H1 (cell line): ENCODE data around the gene IQCK. TPM values are rescaled to one million over a fixed set of nuclear protein-coding genes. Genes with fewer than 3 reads are reported as not detected.
A peak's percentile ranks its signal among the peaks of the same experiment; 100 is the strongest.

ENCODE experiments used
- CTCF ChIA-PET: fragments of 300-600 bp; sonication (Branson Sonifier 250); formaldehyde crosslinking; loops from one replicate; lab custom pipeline; 2021; ENCODE audit not compliant: partially characterized antibody; lab: Charles Lee
- POLR2A ChIA-PET: fragments of 300-600 bp; sonication (Branson Sonifier 250); formaldehyde crosslinking; loops from one replicate; lab custom pipeline; 2021; ENCODE audit warnings: inconsistent platforms; ENCODE audit not compliant: partially characterized antibody; lab: Charles Lee
- DNase-seq, 2 experiments: peaks; one replicate each; pipeline versions ENCODE4 v3.0.0 to v3.0.0-alpha.2; 2010 to 2022; ENCODE audit warnings: low spot score in 2 of 2, low read depth in 1 of 2, mixed read lengths in 1 of 2
- FAIRE-seq: peaks from 2 replicates; lab custom pipeline; 2011; peaks lifted over from hg19 to GRCh38; lab: Jason Lieb, UNC
- H2AFZ ChIP-seq: 2 replicates; pipeline ENCODE4 v1.8.1; 2012; ENCODE audit warnings: low read length, inconsistent platforms
- H2AK5ac ChIP-seq: 2 replicates; pipeline ENCODE4 v1.6.1; 2013; ENCODE audit warnings: low read depth, low read length
- H2BK120ac ChIP-seq: replicated peaks from 2 replicates; pipeline ENCODE3; 2013; ENCODE audit warnings: low read depth, low read length, inconsistent platforms
- H2BK12ac ChIP-seq: 2 replicates; pipeline ENCODE4 v1.6.1; 2013; ENCODE audit warnings: low read depth, low read length
- H2BK15ac ChIP-seq: 2 replicates; pipeline ENCODE4 v1.6.1; 2013; ENCODE audit warnings: low read length
- H2BK20ac ChIP-seq: 2 replicates; pipeline ENCODE4 v1.6.1; 2013; ENCODE audit warnings: low read length
- H2BK5ac ChIP-seq: 2 replicates; pipeline ENCODE4 v1.6.1; 2013; ENCODE audit warnings: low read depth, low read length
- H3K14ac ChIP-seq: 2 replicates; pipeline ENCODE4 v1.6.1; 2013; ENCODE audit warnings: inconsistent platforms; ENCODE audit not compliant: insufficient read length
- H3K18ac ChIP-seq: 2 replicates; pipeline ENCODE4 v1.6.1; 2013; ENCODE audit warnings: low read length; ENCODE audit errors: extremely low read depth
- H3K23ac ChIP-seq: 2 replicates; pipeline ENCODE4 v1.6.1; 2013; ENCODE audit warnings: inconsistent platforms; ENCODE audit not compliant: insufficient read length
- H3K23me2 ChIP-seq: 2 replicates; pipeline ENCODE4 v1.6.1; 2013; ENCODE audit warnings: low read depth, low read length
- H3K27ac ChIP-seq: 2 replicates; pipeline ENCODE4 v1.6.1; 2011; ENCODE audit warnings: low read depth, low read length, inconsistent platforms
- H3K27me3 ChIP-seq, 4 experiments: replicated peaks in 1 of 4; 1 replicate in 1 of 4; 2 replicates in 3 of 4; pipeline versions ENCODE4 v1.6.1 to v1.8.1; 2011 to 2013; ENCODE audit warnings: low read length in 3 of 4, mild to moderate bottlenecking in 3 of 4, inconsistent platforms in 2 of 4, mixed read lengths in 2 of 4, moderate library complexity in 1 of 4; ENCODE audit not compliant: control insufficient read depth in 3 of 4, insufficient read depth in 3 of 4; ENCODE audit errors: extremely low read depth in 1 of 4
- H3K36me3 ChIP-seq, 4 experiments: 2 replicates each; pipeline versions ENCODE4 v1.6.1 to v1.8.1; 2011 to 2013; ENCODE audit warnings: mild to moderate bottlenecking in 4 of 4, low read length in 3 of 4, moderate library complexity in 2 of 4, control low read depth in 1 of 4, inconsistent platforms in 1 of 4; ENCODE audit not compliant: insufficient read depth in 4 of 4, control insufficient read depth in 2 of 4
- H3K4ac ChIP-seq: replicated peaks from 2 replicates; pipeline ENCODE3; 2013; ENCODE audit warnings: low read length, low read depth, mixed read lengths, inconsistent platforms; ENCODE audit not compliant: insufficient read length
- H3K4me1 ChIP-seq, 4 experiments: replicated peaks in 1 of 4; 1 replicate in 1 of 4; 2 replicates in 3 of 4; pipeline versions ENCODE4 v1.6.1 to v1.8.1; 2011 to 2013; ENCODE audit warnings: low read length in 3 of 4, inconsistent platforms in 2 of 4, mixed read lengths in 1 of 4; ENCODE audit not compliant: insufficient read depth in 4 of 4, control insufficient read depth in 3 of 4
- H3K4me2 ChIP-seq, 2 experiments: 2 replicates each; pipeline versions ENCODE4 v1.6.1 to v1.8.1; 2011 to 2013; ENCODE audit warnings: low read depth in 2 of 2, low read length in 2 of 2, control low read depth in 1 of 2, inconsistent platforms in 1 of 2, mild to moderate bottlenecking in 1 of 2; ENCODE audit not compliant: insufficient read depth in 1 of 2
- H3K4me3 ChIP-seq, 4 experiments: fragments of 200-600, 300-600 bp in 1 of 4; sonication (generic), shearing (Covaris generic), sonication (Bioruptor Twin) in 1 of 4; 2 replicates each; pipeline versions ENCODE4 v1.5.1 to v1.8.1; 2011 to 2016; ENCODE audit warnings: low read length in 4 of 4, low read depth in 3 of 4, control low read depth in 2 of 4, inconsistent platforms in 2 of 4, mild to moderate bottlenecking in 2 of 4, mixed read lengths in 1 of 4, moderate library complexity in 1 of 4; ENCODE audit not compliant: insufficient read depth in 2 of 4; ENCODE audit errors: extremely low read depth in 1 of 4
- H3K56ac ChIP-seq: replicated peaks from 2 replicates; pipeline ENCODE3; 2013; ENCODE audit warnings: low read depth, mild to moderate bottlenecking, mixed read lengths, low read length, inconsistent platforms; ENCODE audit not compliant: insufficient read length
- H3K79me1 ChIP-seq: 2 replicates; pipeline ENCODE4 v1.6.1; 2013; ENCODE audit warnings: low read depth, low read length, control low read depth
- H3K79me2 ChIP-seq, 2 experiments: 2 replicates each; pipeline versions ENCODE4 v1.6.1 to v1.8.1; 2012 to 2013; ENCODE audit warnings: low read length in 2 of 2, mild to moderate bottlenecking in 2 of 2, inconsistent platforms in 1 of 2; ENCODE audit not compliant: insufficient read depth in 2 of 2, control insufficient read depth in 1 of 2
- H3K9ac ChIP-seq, 4 experiments: replicated peaks in 1 of 4; 1 replicate in 1 of 4; 2 replicates in 3 of 4; pipeline versions ENCODE4 v1.6.1 to v1.8.1; 2011 to 2013; ENCODE audit warnings: low read depth in 3 of 4, low read length in 3 of 4, control low read depth in 2 of 4, mild to moderate bottlenecking in 2 of 4, moderate library complexity in 2 of 4, inconsistent platforms in 1 of 4; ENCODE audit errors: extremely low read depth in 1 of 4
- H3K9me3 ChIP-seq, 2 experiments: 2 replicates each; pipeline versions ENCODE4 v1.6.1 to v1.8.1; 2012 to 2013; ENCODE audit warnings: mild to moderate bottlenecking in 2 of 2, moderate library complexity in 2 of 2, control low read depth in 1 of 2, inconsistent platforms in 1 of 2, low read depth in 1 of 2, low read length in 1 of 2, mixed read lengths in 1 of 2; ENCODE audit not compliant: insufficient read depth in 2 of 2
- H4K20me1 ChIP-seq, 2 experiments: replicated peaks in 1 of 2; 2 replicates each; pipeline versions ENCODE3 to v1.8.1; 2011 to 2013; ENCODE audit warnings: inconsistent platforms in 2 of 2, low read length in 2 of 2, mild to moderate bottlenecking in 1 of 2; ENCODE audit not compliant: insufficient read depth in 2 of 2, control insufficient read depth in 1 of 2
- H4K5ac ChIP-seq: 2 replicates; pipeline ENCODE4 v1.6.1; 2013; ENCODE audit warnings: low read length, low read depth, mixed read lengths, inconsistent platforms; ENCODE audit not compliant: insufficient read length
- H4K8ac ChIP-seq: 2 replicates; pipeline ENCODE4 v1.8.0; 2013; ENCODE audit warnings: mild to moderate bottlenecking, moderate library complexity, low read length, inconsistent platforms; ENCODE audit not compliant: insufficient read depth; ENCODE audit errors: extremely low read depth
- H4K91ac ChIP-seq: replicated peaks from 2 replicates; pipeline ENCODE3; 2013; ENCODE audit warnings: low read length, mixed read lengths, inconsistent platforms; ENCODE audit not compliant: insufficient read length
- CBX8 ChIP-seq: fragments of 300-800, 300-1000 bp; sonication (generic); IDR thresholded peaks from 2 replicates; pipeline ENCODE4 v1.7.1; 2016; ENCODE audit warnings: low read depth, low read length, borderline replicate concordance
- CHD2 ChIP-seq: IDR thresholded peaks from 2 replicates; pipeline ENCODE4 v1.6.1; 2012; ENCODE audit warnings: low read length, improper control_type of control experiment
- CREB1 ChIP-seq: IDR thresholded peaks from 2 replicates; pipeline ENCODE4 v1.6.1; 2012; ENCODE audit warnings: inconsistent platforms
- CTBP2 ChIP-seq: IDR thresholded peaks from 2 replicates; pipeline ENCODE4 v1.7.0; 2011; ENCODE audit warnings: borderline replicate concordance, mild to moderate bottlenecking, moderate library complexity, mixed read lengths, low read length; ENCODE audit not compliant: insufficient read depth, insufficient read length
- E2F6 ChIP-seq: IDR thresholded peaks from 2 replicates; pipeline ENCODE4 v1.6.1; 2012; ENCODE audit warnings: inconsistent platforms
- HDAC2 ChIP-seq, 2 experiments: fragments of 300-600 bp in 1 of 2; sonication (generic) in 1 of 2; IDR thresholded peaks; 2 replicates each; pipeline ENCODE4 v1.6.1; 2011 to 2012; ENCODE audit warnings: low read depth in 2 of 2, low read length in 2 of 2, mild to moderate bottlenecking in 2 of 2, moderate library complexity in 2 of 2, borderline replicate concordance in 1 of 2, inconsistent platforms in 1 of 2
- JUND ChIP-seq: IDR thresholded peaks from 2 replicates; pipeline ENCODE4 v1.6.1; 2011; ENCODE audit warnings: mild to moderate bottlenecking, improper control_type of control experiment, low read length
- KDM1A ChIP-seq: fragments of 200-600, 300-600 bp; sonication (generic); IDR thresholded peaks from 2 replicates; pipeline ENCODE4 v1.7.1; 2016; ENCODE audit warnings: mild to moderate bottlenecking, low read length, borderline replicate concordance
- MAFK ChIP-seq: IDR thresholded peaks from 2 replicates; pipeline ENCODE4 v1.6.1; 2012; ENCODE audit warnings: low read depth, mild to moderate bottlenecking, improper control_type of control experiment, low read length
- NANOG ChIP-seq: IDR thresholded peaks from 2 replicates; pipeline ENCODE4 v1.6.1; 2011; ENCODE audit warnings: low read length, low read depth, mild to moderate bottlenecking, inconsistent platforms; ENCODE audit not compliant: insufficient read depth, poor library complexity, severe bottlenecking
- NRF1 ChIP-seq: IDR thresholded peaks from 2 replicates; pipeline ENCODE4 v1.6.1; 2011; ENCODE audit warnings: mild to moderate bottlenecking, low read depth, low read length, improper control_type of control experiment
- SIRT6 ChIP-seq: IDR thresholded peaks from one replicate; pipeline ENCODE4 v1.7.1; 2012; ENCODE audit warnings: low read length, inconsistent platforms
- SP4 ChIP-seq: IDR thresholded peaks from 2 replicates; pipeline ENCODE4 v1.6.1; 2012; ENCODE audit warnings: low read length, inconsistent platforms
- SRF ChIP-seq: IDR thresholded peaks from 2 replicates; pipeline ENCODE4 v1.6.1; 2011; ENCODE audit warnings: mild to moderate bottlenecking, low read depth, low read length, moderate library complexity
- TBP ChIP-seq: IDR thresholded peaks from 2 replicates; pipeline ENCODE4 v1.6.1; 2011; ENCODE audit warnings: low read depth, low read length, improper control_type of control experiment
- WGBS, 2 experiments: shearing (Covaris generic) in 1 of 2; methylation state at CpG; one replicate each; pipeline versions ENCODE4 v1.1.6 to v1.1.7; 2013 to 2015; ENCODE audit warnings: low lambda C conversion rate in 2 of 2, mixed read lengths in 2 of 2, inconsistent platforms in 1 of 2, low coverage in 1 of 2, missing lambda C conversion rate in 1 of 2; ENCODE audit not compliant: insufficient replicate concordance in 2 of 2, insufficient coverage in 1 of 2, insufficient read length in 1 of 2; ENCODE audit errors: extremely low coverage in 1 of 2, missing lambda C conversion rate in 1 of 2; 5-methylcytosine and 5-hydroxymethylcytosine counted together
- polyA plus RNA-seq, 7 experiments: library from polyadenylated mRNA; depleted of rRNA in 3 of 7; stranded (reverse) in 5 of 7; unstranded in 2 of 7; fragments of >200 nt in 5 of 7; fragments of 200-250 nt in 2 of 7; gene quantifications; 1 replicate in 5 of 7; 2 replicates in 1 of 7; 4 replicates in 1 of 7; pipeline versions ENCODE4 v1.2.1 to v1.2.3, GENCODE V29; 2011 to 2013; ENCODE audit warnings: missing spikeins in 2 of 7, mixed read lengths in 2 of 7
- total RNA-seq: library from RNA; stranded (reverse); fragmentation: NEBNext Ultra II Directional; extraction: Animal tissue kit (Norgen Biotek cat#: 25700); gene quantifications from 2 replicates; pipeline ENCODE4 v1.2.1, GENCODE V29; 2021

IQCK gene
- total and polyA plus RNA-seq, 2 of the 8 experiments (the other 6 are each of a cell fraction or from before 2014, with no cell fraction given): 6.2 to 9.3 TPM

- H3K79me1 ChIP-seq: no peaks in the 10 kb centered on the region
- H3K9ac ChIP-seq: no peak overlapping the region
- ChIA-PET POLR2A (no interaction called here), CTCF (no interaction called here)
- no peak overlapping the region for H3K4me2 ChIP-seq
- no peak overlapping the region for H3K4ac ChIP-seq
- no peaks in the 10 kb centered on the region for H4K20me1 ChIP-seq
- H4K8ac ChIP-seq: no peak overlapping the region
- 0 out of 2 replicates have a peak overlapping the region, but pooled peaks have one; percentile 9 for H2BK12ac ChIP-seq
- TF ChIP-seq CREB1 (no peak), SIRT6 (no peak), HDAC2 (IDR thresholded peaks at IDR 0.05; ENCODE audit: borderline replicate concordance in 1 of 2, low read depth in 2 of 2, low read length in 2 of 2) (no peak), CTBP2 (no peak), CBX8 (no peak), NANOG (no peak), CHD2 (no peak), SRF (no peak), TBP (no peak), SP4 (no peak), MAFK (no peak), JUND (no peak), KDM1A (no peak), NRF1 (no peak), E2F6 (no peak)
- no peak overlapping the region for H3K27ac ChIP-seq
- H3K79me2 ChIP-seq: no peaks in the 10 kb centered on the region
- H3K23ac ChIP-seq: no peak overlapping the region
- H3K23me2 ChIP-seq: no peaks in the 10 kb centered on the region
- H3K14ac ChIP-seq: no peak overlapping the region
- no peak overlapping the region for H3K4me3 ChIP-seq
- H2BK5ac ChIP-seq: no peak overlapping the region
- no peaks in the 10 kb centered on the region for H3K36me3 ChIP-seq
- peak overlapping the region; percentile 48; the same call in 1 of the 2 replicates for H3K18ac ChIP-seq
- H3K27me3 ChIP-seq: no peaks in the 10 kb centered on the region
- H4K91ac ChIP-seq: no peak overlapping the region
- DNase-seq: no peak
- H3K56ac ChIP-seq: no peak overlapping the region
- FAIRE-seq: no peak
- no peak overlapping the region for H2BK120ac ChIP-seq
- WGBS, 2 experiments: 76% methylated on average over 6 of the region's 6 CpGs; no CpG with 5 or more reads in 1 of the 2 experiments
- H3K4me1 ChIP-seq: no peaks in the 10 kb centered on the region
- no peak overlapping the region for H2BK20ac ChIP-seq
- H4K5ac ChIP-seq: no peak overlapping the region
- H2AK5ac ChIP-seq: no peak overlapping the region
- H2AFZ ChIP-seq: no peak overlapping the region
- peak overlapping the region; percentile 81; the same call in 1 of the 2 replicates for H2BK15ac ChIP-seq
- no peaks in the 10 kb centered on the region for H3K9me3 ChIP-seq
These were observed 105.3 kb downstream of the IQCK start for GRCh38 chr16:19823322-19823721.
